Naive thymus-derived CD4-positive, alpha-beta T cell (primary cell): ENCODE measurements around the gene TAX1BP1. TPM values are rescaled to one million over a fixed set of nuclear protein-coding genes. Genes with fewer than 3 reads are reported as not detected.

Source experiments
- ATAC-seq: fragments of 150-1000 bp; cut with Tn5 transposase; 2 replicates; pipeline ENCODE4 v1.10.0; 2021; ENCODE audit warnings: mild to moderate bottlenecking, moderate library complexity
- CTCF ChIA-PET: fragments of 350-600 bp; sonication (Branson Sonifier 250); formaldehyde crosslinking; loops from one replicate; lab custom pipeline; 2021; ENCODE audit warnings: antibody characterized with exemption; lab: Charles Lee
- POLR2A ChIA-PET: fragments of 350-600 bp; sonication (Branson Sonifier 250); formaldehyde crosslinking; loops from one replicate; lab custom pipeline; 2021; ENCODE audit warnings: antibody characterized with exemption, inconsistent platforms; lab: Charles Lee
- DNase-seq, 9 donors: peaks; one replicate each; pipeline versions ENCODE4 v3.0.0 to v3.0.0-alpha.2; 2020 to 2022; ENCODE audit warnings: mixed read lengths in 1 of 9
- H3K27ac ChIP-seq: one replicate; pipeline ENCODE4 v1.7.0; 2013; ENCODE audit warnings: mild to moderate bottlenecking, low read depth, low read length, moderate library complexity
- H3K27me3 ChIP-seq, 2 donors: one replicate each; pipeline ENCODE4 v1.7.0; 2013; ENCODE audit warnings: low read length in 2 of 2, mild to moderate bottlenecking in 2 of 2, moderate library complexity in 2 of 2; ENCODE audit not compliant: control insufficient read depth in 2 of 2, insufficient read depth in 2 of 2
- H3K36me3 ChIP-seq, 3 experiments: 1 replicate in 2 of 3; 2 replicates in 1 of 3; pipeline ENCODE4 v1.7.0; 2013; ENCODE audit warnings: low read length in 3 of 3, mild to moderate bottlenecking in 3 of 3, moderate library complexity in 1 of 3; ENCODE audit not compliant: insufficient read depth in 3 of 3, control insufficient read depth in 2 of 3
- H3K4me1 ChIP-seq, 2 donors: one replicate each; pipeline ENCODE4 v1.7.0; 2013; ENCODE audit warnings: low read length in 2 of 2, mild to moderate bottlenecking in 2 of 2, moderate library complexity in 1 of 2; ENCODE audit not compliant: control insufficient read depth in 2 of 2, insufficient read depth in 2 of 2
- H3K4me3 ChIP-seq: 2 replicates; pipeline ENCODE4 v1.7.0; 2013; ENCODE audit warnings: mild to moderate bottlenecking, low read length
- H3K9me3 ChIP-seq, 3 experiments: 1 replicate in 2 of 3; 2 replicates in 1 of 3; pipeline ENCODE4 v1.7.0; 2013; ENCODE audit warnings: low read length in 3 of 3; ENCODE audit not compliant: control insufficient read depth in 2 of 3
- H3K27ac Mint-ChIP-seq, 9 donors: one replicate each; pipeline ENCODE4 v1.8.0; 2020 to 2022; ENCODE audit warnings: mixed read lengths in 9 of 9, mild to moderate bottlenecking in 8 of 9, moderate library complexity in 5 of 9, inconsistent platforms in 2 of 9
- H3K27me3 Mint-ChIP-seq, 5 donors: one replicate each; pipeline ENCODE4 v1.8.0; 2021 to 2022; ENCODE audit warnings: mixed read lengths in 5 of 5, mild to moderate bottlenecking in 1 of 5
- H3K36me3 Mint-ChIP-seq, 5 donors: one replicate each; pipeline ENCODE4 v1.8.0; 2020 to 2022; ENCODE audit warnings: mixed read lengths in 5 of 5, mild to moderate bottlenecking in 3 of 5, inconsistent platforms in 1 of 5
- H3K4me1 Mint-ChIP-seq, 7 donors: one replicate each; pipeline ENCODE4 v1.8.0; 2020 to 2022; ENCODE audit warnings: mixed read lengths in 7 of 7, mild to moderate bottlenecking in 3 of 7, inconsistent platforms in 1 of 7
- H3K4me3 Mint-ChIP-seq, 10 donors: one replicate each; pipeline ENCODE4 v1.8.0; 2020 to 2022; ENCODE audit warnings: mild to moderate bottlenecking in 10 of 10, mixed read lengths in 10 of 10, moderate library complexity in 6 of 10, inconsistent platforms in 2 of 10
- H3K9me3 Mint-ChIP-seq, 11 donors: one replicate each; pipeline ENCODE4 v1.8.0; 2020 to 2022; ENCODE audit warnings: mixed read lengths in 11 of 11, mild to moderate bottlenecking in 4 of 11, inconsistent platforms in 1 of 11, moderate library complexity in 1 of 11
- intact Hi-C, 2 donors: fragments of 100-400 bp; cut with micrococcal nuclease; formaldehyde crosslinking; loops; one replicate each; pipeline ENCODE4 v1.15.1; 2023
- polyA plus RNA-seq, 2 donors: library from polyadenylated mRNA; unstranded; fragments of 300-500 nt; fragmentation: Illumina TruSeq; gene quantifications; one replicate each; pipeline ENCODE4 v1.2.3, GENCODE V29; 2021
- total RNA-seq, 6 experiments: library from RNA in 5 of 6; stranded (reverse) in 5 of 6; gene quantifications; 1 replicate in 5 of 6; 2 replicates in 1 of 6; pipeline ENCODE4 v1.2.3 and lab custom pipeline; 2021 to 2026

TAX1BP1 gene
- total and polyA plus RNA-seq, 7 experiments from 2014 or later, result 69.4 to 112 (median 109) TPM

GRCh38 chr7:27735165-27735564, 4.8 kb upstream of the TAX1BP1 start:
- Mint-ChIP-seq H3K4me3 (no peak overlapping the region), H3K27ac (peak overlapping the region in 1 of 9 donors; percentile 39), H3K9me3 (no peaks in the 10 kb centered on the region), H3K4me1 (peaks cover 4 to 15% (median 7%) of the 10 kb centered on the region in 7 donors), H3K27me3 (peaks cover 0 to 23% (median 0%) of the 10 kb centered on the region in 5 donors), H3K36me3 (peaks cover 0 to 9% (median 3%) of the 10 kb centered on the region in 5 donors)
- Histone ChIP-seq H3K36me3 (peaks cover 0 to 2% (median 0%) of the 10 kb centered on the region in 3 experiments), H3K4me1 (peaks cover 0 to 8% of the 10 kb centered on the region in 2 donors), H3K4me3 (no peak overlapping the region), H3K9me3 (no peaks in the 10 kb centered on the region), H3K27ac (no peak overlapping the region), H3K27me3 (no peaks in the 10 kb centered on the region)
- no peak for DNase-seq
- ChIA-PET CTCF (no interaction called here), POLR2A (no interaction called here)
- intact Hi-C loops, result loop anchor here in 1 of 2 donors (5.0 kb wide), 1 partner anchor 597 kb away; no protein-coding TSS in a partner anchor
- ATAC-seq, result no peak

- H3K27ac Mint-ChIP-seq, result peak overlapping the region in 1 of 9 donors; percentile 3
- intact Hi-C loops, result loop anchor here in 1 of 2 donors (5.0 kb wide), 1 partner anchor 596 kb away; no protein-coding TSS in a partner anchor
- Histone ChIP-seq H3K9me3 (no peaks in the 10 kb centered on the region), H3K27ac (no peak overlapping the region), H3K36me3 (peaks cover 0 to 6% (median 0%) of the 10 kb centered on the region in 3 experiments), H3K4me3 (no peak overlapping the region), H3K27me3 (no peaks in the 10 kb centered on the region), H3K4me1 (peaks cover 0 to 8% of the 10 kb centered on the region in 2 donors)
- no peak overlapping the region for H3K4me3 Mint-ChIP-seq
- H3K9me3 Mint-ChIP-seq, result no peaks in the 10 kb centered on the region
- ChIA-PET CTCF (no interaction called here), POLR2A (no interaction called here)
- DNase-seq (no peak), ATAC-seq (no peak)
- peaks cover 8 to 15% (median 10%) of the 10 kb centered on the region in 7 donors for H3K4me1 Mint-ChIP-seq
- peaks cover 0 to 20% (median 0%) of the 10 kb centered on the region in 5 donors for H3K27me3 Mint-ChIP-seq
- H3K36me3 Mint-ChIP-seq, result peaks cover 0 to 6% (median under 1%) of the 10 kb centered on the region in 5 donors
These were observed 4.1 kb upstream of the TAX1BP1 start for GRCh38 chr7:27735831-27736230.

GRCh38 chr7:27737178-27737577, 2.8 kb upstream of the TAX1BP1 start:
- no peak overlapping the region for H3K4me3 Mint-ChIP-seq
- H3K27ac Mint-ChIP-seq, result peak overlapping the region in 1 of 9 donors; percentile 22
- ATAC-seq (no peak), DNase-seq (no peak)
- peaks cover 0 to 20% (median 0%) of the 10 kb centered on the region in 5 donors for H3K27me3 Mint-ChIP-seq
- CTCF ChIA-PET, result no interaction called here
- Histone ChIP-seq H3K4me1 (peaks cover 6 to 14% of the 10 kb centered on the region in 2 donors), H3K36me3 (peaks cover 0 to 6% (median 0%) of the 10 kb centered on the region in 3 experiments), H3K27ac (no peak overlapping the region), H3K9me3 (no peaks in the 10 kb centered on the region), H3K4me3 (no peak overlapping the region), H3K27me3 (no peaks in the 10 kb centered on the region)
- POLR2A ChIA-PET, result interaction anchor here (0.6 kb wide), 1 partner anchor 75 kb away, joined by 3 read pairs; the partner anchor contains the start of gene HIBADH
- peaks cover 15 to 29% (median 22%) of the 10 kb centered on the region in 7 donors for H3K4me1 Mint-ChIP-seq
- intact Hi-C loops, result loop anchor here in 1 of 2 donors (5.0 kb wide), 1 partner anchor 595 kb away; no protein-coding TSS in a partner anchor
- peaks cover 0 to 6% (median 0%) of the 10 kb centered on the region in 5 donors for H3K36me3 Mint-ChIP-seq
- no peaks in the 10 kb centered on the region for H3K9me3 Mint-ChIP-seq

- H3K4me3 Mint-ChIP-seq, result no peak overlapping the region
- peaks cover 6 to 14% of the 10 kb centered on the region in 2 donors for H3K4me1 ChIP-seq
- intact Hi-C loops, result loop anchor here in 1 of 2 donors (5.0 kb wide), 1 partner anchor 595 kb away; no protein-coding TSS in a partner anchor
- CTCF ChIA-PET, result no interaction called here
- peaks cover 19 to 33% (median 27%) of the 10 kb centered on the region in 7 donors for H3K4me1 Mint-ChIP-seq
- peak overlapping the region in 1 of 9 donors; percentile 22 for H3K27ac Mint-ChIP-seq
- H3K9me3 ChIP-seq, result no peaks in the 10 kb centered on the region
- H3K36me3 Mint-ChIP-seq, result peaks cover 0 to 6% (median 0%) of the 10 kb centered on the region in 5 donors
- H3K36me3 ChIP-seq, result peaks cover 0 to 6% (median 0%) of the 10 kb centered on the region in 3 experiments
- POLR2A ChIA-PET, result interaction anchor here (0.6 kb wide), 1 partner anchor 75 kb away, joined by 3 read pairs; the partner anchor contains the start of gene HIBADH
- H3K27me3 Mint-ChIP-seq, result peaks cover 0 to 18% (median 0%) of the 10 kb centered on the region in 5 donors
- no peak overlapping the region for H3K4me3 ChIP-seq
- ATAC-seq (no peak), DNase-seq (no peak)
- H3K9me3 Mint-ChIP-seq, result no peaks in the 10 kb centered on the region
- no peak overlapping the region for H3K27ac ChIP-seq
- H3K27me3 ChIP-seq, result no peaks in the 10 kb centered on the region
These were observed 2.3 kb upstream of the TAX1BP1 start for GRCh38 chr7:27737616-27738015.

- Mint-ChIP-seq H3K9me3 (no peaks in the 10 kb centered on the region), H3K36me3 (peaks cover 0 to 6% (median 0%) of the 10 kb centered on the region in 5 donors), H3K27ac (peak overlapping the region; percentile 76 to 99 (median 93)), H3K4me1 (peaks cover 25 to 46% (median 38%) of the 10 kb centered on the region in 7 donors), H3K27me3 (peaks cover 0 to 13% (median 0%) of the 10 kb centered on the region in 5 donors), H3K4me3 (peak overlapping the region; percentile 81 to 99 (median 97))
- DNase-seq (no peak), ATAC-seq (peak; percentile 28)
- peaks cover 6 to 21% of the 10 kb centered on the region in 2 donors for H3K4me1 ChIP-seq
- no peaks in the 10 kb centered on the region for H3K27me3 ChIP-seq
- CTCF ChIA-PET, result interaction anchor here (1.3 kb wide), 1 partner anchor 35 kb away, joined by 4 read pairs; no protein-coding TSS in a partner anchor
- POLR2A ChIA-PET, result interaction anchor here (0.5 to 3.5 kb wide), 7 partner anchors 31 to 233 kb away, joined by 3 to 42 read pairs (median 4); partner anchors contain the start of gene HIBADH
- H3K36me3 ChIP-seq, result peaks cover 0 to 6% (median 0%) of the 10 kb centered on the region in 3 experiments
- no peaks in the 10 kb centered on the region for H3K9me3 ChIP-seq
- intact Hi-C loops, result loop anchor here in 1 of 2 donors (5.0 kb wide), 1 partner anchor 593 kb away; no protein-coding TSS in a partner anchor
- peak overlapping the region; percentile 91 for H3K4me3 ChIP-seq
- H3K27ac ChIP-seq, result peak overlapping the region; percentile 87
These were observed 557 bp upstream of the TAX1BP1 start for GRCh38 chr7:27739301-27739908.

- peaks cover 0 to 7% (median 0%) of the 10 kb centered on the region in 5 donors for H3K27me3 Mint-ChIP-seq
- Histone ChIP-seq H3K27me3 (no peaks in the 10 kb centered on the region), H3K4me1 (peaks cover 6 to 26% of the 10 kb centered on the region in 2 donors), H3K4me3 (peak overlapping the region; percentile 91), H3K9me3 (no peaks in the 10 kb centered on the region), H3K27ac (peak overlapping the region; percentile 87), H3K36me3 (peaks cover 0 to 6% (median 0%) of the 10 kb centered on the region in 3 experiments)
- ChIA-PET POLR2A (interaction anchor here (0.5 to 3.5 kb wide), 14 partner anchors 9 to 1874 kb away, joined by 3 to 42 read pairs (median 4); partner anchors contain the start of gene HIBADH), CTCF (interaction anchor here (1.3 kb wide), 1 partner anchor 34 kb away, joined by 4 read pairs; no protein-coding TSS in a partner anchor)
- ATAC-seq, result peak; percentile 78
- intact Hi-C loops, result loop anchor here (1.0 to 10.0 kb wide), 11 partner anchors 44 to 1789 kb away; partner anchors contain the start of genes HNRNPA2B1 (in 2 of the 2), JAZF1 (in 2 of the 2), CBX3 (in 1 of the 2) and SNX10 (in 1 of the 2)
- peaks cover 0 to 6% (median 0%) of the 10 kb centered on the region in 5 donors for H3K36me3 Mint-ChIP-seq
- peaks cover 30 to 57% (median 46%) of the 10 kb centered on the region in 7 donors for H3K4me1 Mint-ChIP-seq
- H3K27ac Mint-ChIP-seq, result peak overlapping the region; percentile 76 to 99 (median 93)
- H3K4me3 Mint-ChIP-seq, result peak overlapping the region; percentile 81 to 99 (median 97)
- peak; percentile 71 to 87 (median 80) for DNase-seq
- H3K9me3 Mint-ChIP-seq, result no peaks in the 10 kb centered on the region
These were observed 606 bp downstream of the TAX1BP1 start for GRCh38 chr7:27740449-27741086.
